CD8-positive, alpha-beta memory T cell (primary cell): ENCODE results near the gene PEX16. TPM values are rescaled to one million over a fixed set of nuclear protein-coding genes. Genes with fewer than 3 reads are reported as not detected.
A peak's percentile ranks its signal among the peaks of the same experiment; 100 is the strongest.

Experiments used
- CTCF ChIA-PET: fragments of 350-600 bp; sonication (Branson Sonifier 250); formaldehyde crosslinking; loops from one replicate; lab custom pipeline; 2021; ENCODE audit warnings: antibody characterized with exemption; lab: Charles Lee
- POLR2A ChIA-PET: fragments of 350-600 bp; sonication (Branson Sonifier 250); formaldehyde crosslinking; loops from one replicate; lab custom pipeline; 2021; ENCODE audit warnings: antibody characterized with exemption; lab: Charles Lee
- DNase-seq, 5 donors: peaks; one replicate each; pipeline versions ENCODE4 v3.0.0 to v3.0.0-alpha.2; 2020 to 2022; ENCODE audit warnings: mixed read lengths in 1 of 5
- H3K27ac ChIP-seq: one replicate; pipeline ENCODE4 v1.7.0; 2013; ENCODE audit warnings: low read depth, mild to moderate bottlenecking, low read length, moderate library complexity
- H3K27me3 ChIP-seq: 2 replicates; pipeline ENCODE4 v1.7.0; 2013; ENCODE audit warnings: low read length, mild to moderate bottlenecking; ENCODE audit not compliant: insufficient read depth, poor library complexity, severe bottlenecking
- H3K36me3 ChIP-seq: 2 replicates; pipeline ENCODE4 v1.7.0; 2013; ENCODE audit warnings: mild to moderate bottlenecking, low read length, moderate library complexity; ENCODE audit not compliant: insufficient read depth
- H3K4me1 ChIP-seq: 2 replicates; pipeline ENCODE4 v1.7.0; 2013; ENCODE audit warnings: mild to moderate bottlenecking, low read length, moderate library complexity; ENCODE audit not compliant: insufficient read depth
- H3K4me3 ChIP-seq: 2 replicates; pipeline ENCODE4 v1.7.0; 2013; ENCODE audit warnings: mild to moderate bottlenecking, low read length
- H3K9me3 ChIP-seq: 2 replicates; pipeline ENCODE4 v1.7.0; 2013; ENCODE audit warnings: mild to moderate bottlenecking, low read length
- H3K27ac Mint-ChIP-seq, 8 donors: one replicate each; pipeline ENCODE4 v1.8.0; 2020 to 2021; ENCODE audit warnings: mixed read lengths in 8 of 8, mild to moderate bottlenecking in 6 of 8, inconsistent platforms in 3 of 8, moderate library complexity in 3 of 8
- H3K27me3 Mint-ChIP-seq, 2 donors: one replicate each; pipeline ENCODE4 v1.8.0; 2020 to 2021; ENCODE audit warnings: mixed read lengths in 2 of 2, mild to moderate bottlenecking in 1 of 2, moderate library complexity in 1 of 2
- H3K36me3 Mint-ChIP-seq, 3 donors: one replicate each; pipeline ENCODE4 v1.8.0; 2020 to 2021; ENCODE audit warnings: mixed read lengths in 3 of 3, inconsistent platforms in 1 of 3, mild to moderate bottlenecking in 1 of 3
- H3K4me1 Mint-ChIP-seq, 3 donors: one replicate each; pipeline ENCODE4 v1.8.0; 2020 to 2021; ENCODE audit warnings: mixed read lengths in 3 of 3, inconsistent platforms in 1 of 3, mild to moderate bottlenecking in 1 of 3
- H3K4me3 Mint-ChIP-seq, 7 donors: one replicate each; pipeline ENCODE4 v1.8.0; 2020 to 2021; ENCODE audit warnings: mixed read lengths in 7 of 7, mild to moderate bottlenecking in 6 of 7, moderate library complexity in 4 of 7, inconsistent platforms in 2 of 7
- H3K9me3 Mint-ChIP-seq, 5 donors: one replicate each; pipeline ENCODE4 v1.8.0; 2020 to 2022; ENCODE audit warnings: mixed read lengths in 5 of 5, mild to moderate bottlenecking in 3 of 5, moderate library complexity in 2 of 5, inconsistent platforms in 1 of 5
- polyA plus RNA-seq: library from polyadenylated mRNA; unstranded; fragments of 300-500 nt; fragmentation: Illumina TruSeq; gene quantifications from one replicate; pipeline ENCODE4 v1.2.3, GENCODE V29; 2021
- total RNA-seq, 2 experiments: library from RNA; stranded (reverse); gene quantifications; one replicate each; pipeline ENCODE4 v1.2.3, GENCODE V29; 2021

PEX16 gene
- total and polyA plus RNA-seq, 3 experiments from 2014 or later, result 35.1 to 63.4 (median 43.2) TPM

DNA sequence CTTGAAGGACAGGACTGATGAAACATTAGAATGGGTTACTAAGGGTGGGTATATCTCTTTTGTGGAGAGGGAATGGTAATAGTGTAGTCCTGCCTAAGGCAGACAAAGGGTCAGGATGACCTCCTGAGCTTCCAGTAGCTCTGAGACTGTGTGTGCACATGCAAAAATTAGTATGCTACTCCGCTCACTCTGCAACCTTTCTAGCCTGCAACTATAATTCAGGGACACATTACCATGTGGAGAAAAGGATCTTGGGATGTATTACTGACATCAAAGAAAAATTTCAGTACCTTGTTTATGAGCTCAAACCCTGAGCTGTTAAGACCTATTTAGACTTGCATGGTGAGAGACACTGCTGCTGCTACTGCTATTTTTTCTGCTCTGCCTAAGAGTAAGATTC is 30.2 kb upstream of the PEX16 start:
- H3K4me1 Mint-ChIP-seq, result no peaks in the 10 kb centered on the region
- Histone ChIP-seq H3K27me3 (no peaks in the 10 kb centered on the region), H3K27ac (no peak overlapping the region), H3K36me3 (peaks cover 42% of the 10 kb centered on the region), H3K4me1 (no peaks in the 10 kb centered on the region), H3K9me3 (no peaks in the 10 kb centered on the region), H3K4me3 (no peak overlapping the region)
- no peak overlapping the region for H3K27ac Mint-ChIP-seq
- peaks cover 6 to 94% (median 10%) of the 10 kb centered on the region in 3 donors for H3K36me3 Mint-ChIP-seq
- no peak overlapping the region for H3K4me3 Mint-ChIP-seq
- DNase-seq, result no peak
- H3K9me3 Mint-ChIP-seq, result no peaks in the 10 kb centered on the region
- H3K27me3 Mint-ChIP-seq, result no peaks in the 10 kb centered on the region
- POLR2A ChIA-PET, result no interaction called here
- CTCF ChIA-PET, result interaction anchor here (3.3 kb wide), 1 partner anchor 17 kb away, joined by 18 read pairs; no protein-coding TSS in a partner anchor

DNA sequence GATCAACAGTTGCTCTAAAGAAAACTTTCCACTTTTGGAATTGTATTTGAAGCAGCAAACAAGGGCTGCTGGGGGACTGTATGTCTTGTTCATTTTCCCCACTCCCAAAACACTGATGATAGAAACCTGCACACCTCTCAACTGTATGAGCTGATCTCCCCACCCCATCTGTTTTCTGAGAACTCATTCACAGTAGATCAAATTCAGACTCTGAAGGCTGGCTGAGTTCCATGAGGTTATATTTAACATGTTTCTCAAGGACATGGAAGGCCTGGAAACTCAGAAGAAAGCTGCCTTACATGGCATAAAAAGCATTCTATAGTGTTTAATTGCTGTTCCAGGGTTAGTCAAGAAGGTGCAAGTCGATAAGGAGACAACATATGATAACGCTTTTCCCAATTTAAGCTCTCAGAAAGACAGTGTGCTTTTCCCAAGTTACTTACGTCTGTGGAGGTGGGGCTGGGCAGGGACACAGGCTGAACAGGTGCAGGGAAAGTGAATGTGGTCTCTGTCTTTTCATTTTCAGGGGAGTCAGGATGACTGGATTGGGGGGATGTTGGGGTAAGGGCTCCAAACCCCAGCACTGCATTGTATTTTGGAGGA is 27.8 kb upstream of the PEX16 start:
- POLR2A ChIA-PET, result no interaction called here
- no peaks in the 10 kb centered on the region for H3K4me1 Mint-ChIP-seq
- Histone ChIP-seq H3K4me1 (no peaks in the 10 kb centered on the region), H3K27ac (no peak overlapping the region), H3K27me3 (no peaks in the 10 kb centered on the region), H3K4me3 (no peak overlapping the region), H3K9me3 (no peaks in the 10 kb centered on the region), H3K36me3 (peaks cover 45% of the 10 kb centered on the region)
- no peak overlapping the region for H3K4me3 Mint-ChIP-seq
- no peaks in the 10 kb centered on the region for H3K27me3 Mint-ChIP-seq
- CTCF ChIA-PET, result no interaction called here
- peaks cover 6 to 91% (median 18%) of the 10 kb centered on the region in 3 donors for H3K36me3 Mint-ChIP-seq
- H3K9me3 Mint-ChIP-seq, result no peaks in the 10 kb centered on the region
- peak overlapping the region in 2 of 8 donors; percentile 39 to 90 for H3K27ac Mint-ChIP-seq
- DNase-seq, result no peak

DNA sequence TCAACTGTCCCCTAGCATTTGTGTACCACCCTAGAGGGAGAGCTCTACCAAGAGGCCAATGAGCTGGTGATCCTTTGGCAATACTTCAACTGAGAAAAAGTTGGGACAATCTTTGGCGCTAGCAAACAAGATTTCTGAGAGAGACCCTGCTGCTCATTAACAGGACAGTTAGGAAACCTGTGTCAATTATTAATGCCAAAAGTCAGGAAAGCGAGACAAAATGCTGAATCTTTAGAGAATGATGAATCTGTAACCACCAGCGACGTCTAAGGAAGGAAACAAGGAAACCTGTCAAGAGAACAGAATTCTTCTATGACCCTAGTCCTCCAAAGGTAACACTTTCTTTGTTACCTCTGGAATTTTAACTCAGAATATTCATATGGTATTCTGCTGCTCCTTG is 24.7 kb upstream of the PEX16 start:
- no peak overlapping the region for H3K27ac ChIP-seq
- Mint-ChIP-seq H3K4me3 (no peak overlapping the region), H3K36me3 (peaks cover 6 to 76% (median 16%) of the 10 kb centered on the region in 3 donors), H3K27ac (peak overlapping the region in 3 of 8 donors; percentile 5 to 30 (median 20)), H3K27me3 (no peaks in the 10 kb centered on the region), H3K9me3 (no peaks in the 10 kb centered on the region), H3K4me1 (no peaks in the 10 kb centered on the region)
- no peak for DNase-seq
- no peaks in the 10 kb centered on the region for H3K4me1 ChIP-seq
- H3K9me3 ChIP-seq, result no peaks in the 10 kb centered on the region
- H3K27me3 ChIP-seq, result no peaks in the 10 kb centered on the region
- ChIA-PET CTCF (no interaction called here), POLR2A (no interaction called here)
- no peak overlapping the region for H3K4me3 ChIP-seq
- H3K36me3 ChIP-seq, result peaks cover 27% of the 10 kb centered on the region

- Histone ChIP-seq H3K9me3 (no peaks in the 10 kb centered on the region), H3K27ac (no peak overlapping the region), H3K4me1 (no peaks in the 10 kb centered on the region), H3K4me3 (no peak overlapping the region), H3K27me3 (no peaks in the 10 kb centered on the region), H3K36me3 (peaks cover 22% of the 10 kb centered on the region)
- Mint-ChIP-seq H3K27ac (peak overlapping the region in 3 of 8 donors; percentile 27 to 58 (median 46)), H3K9me3 (no peaks in the 10 kb centered on the region), H3K36me3 (peaks cover 6 to 73% (median 21%) of the 10 kb centered on the region in 3 donors), H3K4me1 (no peaks in the 10 kb centered on the region), H3K4me3 (no peak overlapping the region), H3K27me3 (no peaks in the 10 kb centered on the region)
- DNase-seq, result no peak
- ChIA-PET POLR2A (no interaction called here), CTCF (no interaction called here)
These were observed 23.6 kb upstream of the PEX16 start for GRCh38 chr11:45941285-45941684.

DNA sequence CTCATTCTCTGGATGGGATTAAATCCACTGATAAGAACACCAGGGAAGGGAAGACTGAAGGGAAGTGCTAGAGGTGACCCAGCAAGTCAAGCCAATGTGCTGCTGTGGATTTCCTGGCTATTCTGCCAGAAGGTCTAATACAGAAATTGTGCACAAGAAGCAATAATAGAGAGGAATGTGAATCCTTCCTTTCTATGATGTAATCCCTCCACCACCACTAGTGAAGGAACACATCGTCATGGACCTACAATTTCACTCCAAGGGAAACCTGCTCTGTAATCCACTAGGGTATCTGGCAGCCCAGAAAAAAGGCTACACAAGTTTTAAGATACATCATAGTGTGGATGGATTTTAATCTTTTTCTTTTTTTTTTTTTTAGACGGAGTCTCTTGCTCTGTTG is 22.2 kb upstream of the PEX16 start:
- Histone ChIP-seq H3K9me3 (no peaks in the 10 kb centered on the region), H3K27me3 (no peaks in the 10 kb centered on the region), H3K36me3 (peaks cover 23% of the 10 kb centered on the region), H3K4me3 (no peak overlapping the region), H3K27ac (no peak overlapping the region), H3K4me1 (no peaks in the 10 kb centered on the region)
- peak overlapping the region in 1 of 8 donors; percentile 61 for H3K27ac Mint-ChIP-seq
- CTCF ChIA-PET, result no interaction called here
- POLR2A ChIA-PET, result no interaction called here
- no peaks in the 10 kb centered on the region for H3K27me3 Mint-ChIP-seq
- peaks cover 0 to 73% (median 18%) of the 10 kb centered on the region in 3 donors for H3K36me3 Mint-ChIP-seq
- no peak for DNase-seq
- H3K4me3 Mint-ChIP-seq, result no peak overlapping the region
- H3K4me1 Mint-ChIP-seq, result no peaks in the 10 kb centered on the region
- H3K9me3 Mint-ChIP-seq, result no peaks in the 10 kb centered on the region

DNA sequence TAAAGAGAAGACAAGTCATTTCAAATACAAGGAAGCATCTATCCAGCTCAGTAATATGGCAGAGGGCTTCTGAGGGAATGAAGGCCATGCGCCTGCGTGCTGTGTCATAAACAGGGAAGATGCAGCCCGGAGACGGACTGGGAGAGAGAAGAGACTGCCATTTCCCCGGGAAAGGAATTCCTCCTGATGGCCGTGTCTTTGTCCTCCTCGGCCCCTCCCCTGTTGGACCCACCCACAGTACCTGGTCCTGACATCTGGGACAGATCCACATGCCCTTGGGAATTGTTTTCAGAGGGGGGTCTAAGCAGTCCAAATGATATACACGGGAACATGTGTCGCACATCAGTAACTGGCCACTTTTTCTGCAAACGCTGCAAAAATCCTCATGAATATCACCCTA is 20.2 kb upstream of the PEX16 start:
- Histone ChIP-seq H3K27me3 (no peaks in the 10 kb centered on the region), H3K4me1 (no peaks in the 10 kb centered on the region), H3K4me3 (no peak overlapping the region), H3K27ac (no peak overlapping the region), H3K9me3 (no peaks in the 10 kb centered on the region), H3K36me3 (peaks cover 39% of the 10 kb centered on the region)
- Mint-ChIP-seq H3K36me3 (peaks cover 0 to 74% (median 16%) of the 10 kb centered on the region in 3 donors), H3K4me1 (no peaks in the 10 kb centered on the region), H3K27me3 (no peaks in the 10 kb centered on the region), H3K9me3 (no peaks in the 10 kb centered on the region), H3K4me3 (no peak overlapping the region), H3K27ac (peak overlapping the region in 1 of 8 donors; percentile 24)
- POLR2A ChIA-PET, result no interaction called here
- DNase-seq, result no peak
- CTCF ChIA-PET, result no interaction called here

DNA sequence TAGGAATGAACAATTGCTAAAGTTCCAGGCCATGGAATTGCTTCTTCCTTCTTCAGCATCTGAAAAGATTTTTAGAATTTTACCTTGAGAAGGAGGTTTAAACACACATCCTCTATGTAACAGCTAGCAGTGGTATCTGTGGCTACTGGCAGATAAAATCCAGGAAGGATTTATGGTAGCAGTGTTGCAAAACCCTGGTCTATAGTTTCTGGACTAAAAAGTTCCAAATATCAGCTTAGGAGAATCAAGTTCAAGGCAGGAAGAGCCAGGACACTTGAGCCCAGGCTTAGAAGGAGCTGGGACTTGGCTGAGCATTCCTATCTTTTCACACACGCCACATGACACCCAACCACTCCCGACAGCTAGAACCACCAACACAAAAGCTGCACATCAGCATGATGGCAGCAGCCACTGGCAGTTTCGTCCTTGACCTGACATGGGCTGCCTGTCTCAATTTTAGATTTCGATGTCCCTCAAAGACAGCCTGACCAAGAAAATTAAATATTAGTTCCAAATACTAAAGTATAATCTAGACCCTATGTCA is 18.9 kb upstream of the PEX16 start:
- POLR2A ChIA-PET, result no interaction called here

GRCh38 chr11:45935349-45936064 is 17.8 kb upstream of the PEX16 start:
- H3K36me3 ChIP-seq, result peaks cover 36% of the 10 kb centered on the region
- CTCF ChIA-PET, result interaction anchor here (1.3 to 2.6 kb wide), 2 partner anchors 9 to 29 kb away, joined by 3 to 9 read pairs; no protein-coding TSS in a partner anchor
- POLR2A ChIA-PET, result no interaction called here

More for the DNA sequence above, 18.9 kb upstream of the PEX16 start:
- no peak for DNase-seq
- Mint-ChIP-seq H3K27ac (peak overlapping the region in 2 of 8 donors; percentile 20 to 21), H3K36me3 (peaks cover 0 to 74% (median 11%) of the 10 kb centered on the region in 3 donors), H3K9me3 (no peaks in the 10 kb centered on the region), H3K27me3 (no peaks in the 10 kb centered on the region), H3K4me3 (no peak overlapping the region), H3K4me1 (peaks cover under 1 to 9% (median 3%) of the 10 kb centered on the region in 3 donors)
- H3K4me3 ChIP-seq, result no peak overlapping the region
- peaks cover 2% of the 10 kb centered on the region for H3K4me1 ChIP-seq
- CTCF ChIA-PET, result interaction anchor here (1.3 kb wide), 1 partner anchor 10 kb away, joined by 3 read pairs; no protein-coding TSS in a partner anchor
- peaks cover 36% of the 10 kb centered on the region for H3K36me3 ChIP-seq
- H3K27me3 ChIP-seq, result no peaks in the 10 kb centered on the region
- H3K9me3 ChIP-seq, result no peaks in the 10 kb centered on the region
- no peak overlapping the region for H3K27ac ChIP-seq

More at GRCh38 chr11:45935349-45936064, 17.8 kb upstream of the PEX16 start:
- no peak for DNase-seq
- Mint-ChIP-seq H3K36me3 (peaks cover 0 to 70% (median 10%) of the 10 kb centered on the region in 3 donors), H3K27ac (peak overlapping the region in 1 of 8 donors; percentile 58), H3K4me3 (no peak overlapping the region), H3K27me3 (no peaks in the 10 kb centered on the region), H3K4me1 (peaks cover 12 to 20% (median 14%) of the 10 kb centered on the region in 3 donors), H3K9me3 (no peaks in the 10 kb centered on the region)
- Histone ChIP-seq H3K4me3 (no peak overlapping the region), H3K27ac (no peak overlapping the region), H3K9me3 (no peaks in the 10 kb centered on the region), H3K4me1 (peaks cover 13% of the 10 kb centered on the region), H3K27me3 (no peaks in the 10 kb centered on the region)
